Stimulated activated naive B cell treated with anti-CD40 and anti-IgM and Interleukin-4, amounts not matched to agents 10 μg/mL and 1 μg/mL and 100 μg/mL, for 72 hours (primary cell): Measurements from ENCODE around the gene RBM42.
"Not testable (repeated sequence)": the region's sequence is repeated elsewhere in the genome, so short reads cannot be mapped to it uniquely, and the experiment has no call there.

Experiments
- ATAC-seq, 2 donors: fragments of 150-1000 bp; cut with Tn5 transposase; replicated peaks; 2 replicates each; pipeline ENCODE4 v1.10.0; 2021; ENCODE audit warnings: moderate library complexity in 1 of 2
- DNase-seq: peaks from one replicate; pipeline ENCODE4 v3.0.0; 2021
- H3K27ac Mint-ChIP-seq: one replicate; pipeline ENCODE4 v1.8.0; 2022; ENCODE audit warnings: mild to moderate bottlenecking, mixed read lengths
- H3K27me3 Mint-ChIP-seq, 2 donors: one replicate each; pipeline ENCODE4 v1.8.0; 2022; ENCODE audit warnings: mixed read lengths in 2 of 2
- H3K36me3 Mint-ChIP-seq, 2 donors: one replicate each; pipeline ENCODE4 v1.8.0; 2022; ENCODE audit warnings: mixed read lengths in 2 of 2, mild to moderate bottlenecking in 1 of 2
- H3K4me1 Mint-ChIP-seq, 2 donors: one replicate each; pipeline ENCODE4 v1.8.0; 2022; ENCODE audit warnings: mixed read lengths in 2 of 2, mild to moderate bottlenecking in 1 of 2
- H3K4me3 Mint-ChIP-seq, 2 donors: one replicate each; pipeline ENCODE4 v1.8.0; 2022; ENCODE audit warnings: mild to moderate bottlenecking in 2 of 2, mixed read lengths in 2 of 2, moderate library complexity in 1 of 2
- H3K9me3 Mint-ChIP-seq, 2 donors: one replicate each; pipeline ENCODE4 v1.8.0; 2022; ENCODE audit warnings: mixed read lengths in 2 of 2, mild to moderate bottlenecking in 1 of 2

The RBM42 gene

GRCh38 chr19:35628565-35629331 lies at the start of gene RBM42:
TSS of gene RBM42 (plus strand) at chr19:35629036. CDS start at chr19:35629154, 118 bp downstream.
- no peaks in the 10 kb centered on the region for H3K9me3 Mint-ChIP-seq
- peak within 1 kb of the TSS; percentile 98 for H3K27ac Mint-ChIP-seq
- no peaks in the 10 kb centered on the region for H3K27me3 Mint-ChIP-seq
- DNase-seq (peak; percentile 97), ATAC-seq (peak; percentile 99 to 100)
- H3K4me1 Mint-ChIP-seq: peaks cover 17 to 26% of the 10 kb centered on the region in 2 donors
- peak within 1 kb of the TSS; percentile 96 to 97 for H3K4me3 Mint-ChIP-seq
- H3K36me3 Mint-ChIP-seq: peaks cover 35 to 46% of the 10 kb centered on the region in 2 donors

GRCh38 chr19:35582760-35583159 lies 46.1 kb upstream of the RBM42 start:
- ATAC-seq (no peak), DNase-seq (no peak)
- Mint-ChIP-seq H3K27ac (no peak overlapping the region), H3K4me3 (no peak overlapping the region), H3K36me3 (no peaks in the 10 kb centered on the region), H3K9me3 (peaks cover 0 to 2% of the 10 kb centered on the region in 2 donors), H3K27me3 (peaks cover 31 to 57% of the 10 kb centered on the region in 2 donors), H3K4me1 (no peaks in the 10 kb centered on the region)

GRCh38 chr19:35585848-35586247 lies 43.0 kb upstream of the RBM42 start, which contains the start of gene PMIS2:
TSS of gene PMIS2 (plus strand) at chr19:35586173. CDS start at chr19:35586260, 87 bp downstream.
- H3K27ac Mint-ChIP-seq: no peak within 1 kb of the TSS
- no peaks in the 10 kb centered on the region for H3K36me3 Mint-ChIP-seq
- H3K4me3 Mint-ChIP-seq: no peak within 1 kb of the TSS
- no peak for DNase-seq
- peaks cover 39 to 54% of the 10 kb centered on the region in 2 donors for H3K27me3 Mint-ChIP-seq
- no peaks in the 10 kb centered on the region for H3K4me1 Mint-ChIP-seq
- ATAC-seq: peak; percentile 34 to 46
- H3K9me3 Mint-ChIP-seq: peaks cover 0 to 2% of the 10 kb centered on the region in 2 donors

GRCh38 chr19:35587321-35587720 lies 41.5 kb upstream of the RBM42 start:
- Mint-ChIP-seq H3K4me1 (no peaks in the 10 kb centered on the region), H3K36me3 (no peaks in the 10 kb centered on the region), H3K27me3 (peaks cover 39 to 51% of the 10 kb centered on the region in 2 donors), H3K4me3 (no peak overlapping the region), H3K27ac (no peak overlapping the region), H3K9me3 (peaks cover 0 to 2% of the 10 kb centered on the region in 2 donors)
- ATAC-seq (no peak), DNase-seq (no peak)

- peaks cover 25 to 27% of the 10 kb centered on the region in 2 donors for H3K27me3 Mint-ChIP-seq
- no peak for ATAC-seq
- DNase-seq: no peak
- H3K4me1 Mint-ChIP-seq: no peaks in the 10 kb centered on the region
- no peak overlapping the region for H3K27ac Mint-ChIP-seq
- H3K36me3 Mint-ChIP-seq: no peaks in the 10 kb centered on the region
- no peaks in the 10 kb centered on the region for H3K9me3 Mint-ChIP-seq
- no peak overlapping the region for H3K4me3 Mint-ChIP-seq
Observed at GRCh38 chr19:35590875-35591274, 38.0 kb upstream of the RBM42 start.

- DNase-seq: no peak
- peak in 1 of 2 donors; percentile 38 for ATAC-seq
- Mint-ChIP-seq H3K36me3 (no peaks in the 10 kb centered on the region), H3K27me3 (peaks cover 18 to 20% of the 10 kb centered on the region in 2 donors), H3K4me3 (no peak overlapping the region), H3K9me3 (no peaks in the 10 kb centered on the region), H3K4me1 (peaks cover 0 to 3% of the 10 kb centered on the region in 2 donors), H3K27ac (no peak overlapping the region)
Observed at GRCh38 chr19:35592226-35592625, 36.6 kb upstream of the RBM42 start.

GRCh38 chr19:35595026-35595425 lies 33.8 kb upstream of the RBM42 start:
- H3K27me3 Mint-ChIP-seq: peaks cover 13 to 24% of the 10 kb centered on the region in 2 donors
- not testable (repeated sequence) for DNase-seq, ATAC-seq, H3K4me3 Mint-ChIP-seq, H3K36me3 Mint-ChIP-seq, H3K9me3 Mint-ChIP-seq, H3K27ac Mint-ChIP-seq, H3K4me1 Mint-ChIP-seq

- no peak for ATAC-seq
- H3K27ac Mint-ChIP-seq: no peak overlapping the region
Observed at GRCh38 chr19:35595928-35596327, 32.9 kb upstream of the RBM42 start.

GRCh38 chr19:35596366-35596999 lies 32.4 kb upstream of the RBM42 start:
- Mint-ChIP-seq H3K9me3 (no peaks in the 10 kb centered on the region), H3K27ac (no peak overlapping the region), H3K36me3 (no peaks in the 10 kb centered on the region), H3K4me3 (no peak overlapping the region), H3K27me3 (peaks cover 21 to 38% of the 10 kb centered on the region in 2 donors), H3K4me1 (peaks cover 0 to 3% of the 10 kb centered on the region in 2 donors)
- DNase-seq (no peak), ATAC-seq (peak; percentile 62 to 83)

More at GRCh38 chr19:35595928-35596327, 32.9 kb upstream of the RBM42 start:
- peaks cover 17 to 33% of the 10 kb centered on the region in 2 donors for H3K27me3 Mint-ChIP-seq
- H3K4me1 Mint-ChIP-seq: peaks cover 0 to 3% of the 10 kb centered on the region in 2 donors
- H3K36me3 Mint-ChIP-seq: no peaks in the 10 kb centered on the region
- no peaks in the 10 kb centered on the region for H3K9me3 Mint-ChIP-seq
- no peak for DNase-seq
- H3K4me3 Mint-ChIP-seq: no peak overlapping the region

- no peak for ATAC-seq
- Mint-ChIP-seq H3K36me3 (no peaks in the 10 kb centered on the region), H3K9me3 (no peaks in the 10 kb centered on the region), H3K4me3 (no peak overlapping the region), H3K27me3 (peaks cover 14 to 24% of the 10 kb centered on the region in 2 donors), H3K4me1 (no peaks in the 10 kb centered on the region), H3K27ac (no peak overlapping the region)
- DNase-seq: no peak
Observed at GRCh38 chr19:35601971-35602370, 26.9 kb upstream of the RBM42 start.

GRCh38 chr19:35604436-35604835 lies 24.4 kb upstream of the RBM42 start:
- not testable (repeated sequence) for H3K36me3 Mint-ChIP-seq, DNase-seq, ATAC-seq, H3K4me1 Mint-ChIP-seq, H3K9me3 Mint-ChIP-seq, H3K4me3 Mint-ChIP-seq, H3K27ac Mint-ChIP-seq
- H3K27me3 Mint-ChIP-seq: peaks cover 8 to 18% of the 10 kb centered on the region in 2 donors

GRCh38 chr19:35607170-35607569 lies 21.7 kb upstream of the RBM42 start:
- H3K27ac Mint-ChIP-seq, ATAC-seq, H3K36me3 Mint-ChIP-seq, H3K27me3 Mint-ChIP-seq, H3K9me3 Mint-ChIP-seq, H3K4me3 Mint-ChIP-seq, DNase-seq: not testable (repeated sequence)
- peaks cover 19 to 21% of the 10 kb centered on the region in 2 donors for H3K4me1 Mint-ChIP-seq

- Mint-ChIP-seq H3K9me3 (peaks cover 2 to 7% of the 10 kb centered on the region in 2 donors), H3K4me1 (peaks cover 24% of the 10 kb centered on the region in 2 donors), H3K36me3 (peaks cover 2 to 6% of the 10 kb centered on the region in 2 donors), H3K27ac (no peak overlapping the region), H3K4me3 (no peak overlapping the region), H3K27me3 (no peaks in the 10 kb centered on the region)
- DNase-seq: no peak
- no peak for ATAC-seq
Observed at GRCh38 chr19:35607661-35608060, 21.2 kb upstream of the RBM42 start.

- peaks cover 24 to 27% of the 10 kb centered on the region in 2 donors for H3K4me1 Mint-ChIP-seq
- ATAC-seq (peak in 1 of 2 donors; percentile 21), DNase-seq (no peak)
- peaks cover 2 to 6% of the 10 kb centered on the region in 2 donors for H3K36me3 Mint-ChIP-seq
- peak overlapping the region; percentile 89 for H3K27ac Mint-ChIP-seq
- H3K4me3 Mint-ChIP-seq: no peak overlapping the region
- no peaks in the 10 kb centered on the region for H3K27me3 Mint-ChIP-seq
- H3K9me3 Mint-ChIP-seq: peaks cover 2 to 7% of the 10 kb centered on the region in 2 donors
Observed at GRCh38 chr19:35608251-35608650, 20.6 kb upstream of the RBM42 start.
